ENCODE data around the gene JMJD8. TPM values are rescaled to one million over a fixed set of nuclear protein-coding genes. Genes with fewer than 3 reads are reported as not detected.
A peak's percentile ranks its signal among the peaks of the same experiment; 100 is the strongest.
"Not testable (repeated sequence)": the region's sequence is repeated elsewhere in the genome, so short reads cannot be mapped to it uniquely, and the experiment has no call there.

Gene JMJD8
- total RNA-seq, 1 experiment from 2014 or later: 66.3 TPM

GRCh38 chr16:704047-704446, 19.9 kb upstream of the JMJD8 start:
- no peak overlapping the region for H3K4me3 ChIP-seq
- peaks cover 83% of the 10 kb centered on the region for H3K27me3 ChIP-seq
- H3K9me3 ChIP-seq: no peaks in the 10 kb centered on the region
- H3K36me3 ChIP-seq: no peaks in the 10 kb centered on the region
- no peak for DNase-seq

GRCh38 chr16:703406-703805, 19.3 kb upstream of the JMJD8 start:
- H3K36me3 ChIP-seq: no peaks in the 10 kb centered on the region
- no peak for DNase-seq
- no peaks in the 10 kb centered on the region for H3K9me3 ChIP-seq
- peaks cover 81% of the 10 kb centered on the region for H3K27me3 ChIP-seq
- H3K4me3 ChIP-seq: no peak overlapping the region

GRCh38 chr16:702341-702740, 18.2 kb upstream of the JMJD8 start:
- Histone ChIP-seq H3K36me3 (no peaks in the 10 kb centered on the region), H3K27me3 (peaks cover 79% of the 10 kb centered on the region), H3K4me3 (no peak overlapping the region), H3K9me3 (no peaks in the 10 kb centered on the region)
- no peak for DNase-seq

- DNase-seq: no peak
- H3K9me3 ChIP-seq: no peaks in the 10 kb centered on the region
- H3K36me3 ChIP-seq: no peaks in the 10 kb centered on the region
- no peak overlapping the region for H3K4me3 ChIP-seq
- peaks cover 70% of the 10 kb centered on the region for H3K27me3 ChIP-seq
Measured at GRCh38 chr16:700684-701584, 16.8 kb upstream of the JMJD8 start.

- no peaks in the 10 kb centered on the region for H3K9me3 ChIP-seq
- H3K4me3 ChIP-seq: no peak overlapping the region
- H3K27me3 ChIP-seq: peaks cover 78% of the 10 kb centered on the region
Measured at GRCh38 chr16:698911-699671, 15.0 kb upstream of the JMJD8 start.

GRCh38 chr16:695355-696089, 11.4 kb upstream of the JMJD8 start:
- DNase-seq: no peak
- no peaks in the 10 kb centered on the region for H3K36me3 ChIP-seq
- peaks cover 54% of the 10 kb centered on the region for H3K27me3 ChIP-seq
- H3K9me3 ChIP-seq: no peaks in the 10 kb centered on the region
- no peak overlapping the region for H3K4me3 ChIP-seq

More at GRCh38 chr16:698911-699671, 15.0 kb upstream of the JMJD8 start:
- H3K36me3 ChIP-seq: no peaks in the 10 kb centered on the region
- no peak for DNase-seq

- no peak for DNase-seq
- Histone ChIP-seq H3K4me3 (no peak overlapping the region), H3K36me3 (no peaks in the 10 kb centered on the region), H3K9me3 (no peaks in the 10 kb centered on the region), H3K27me3 (peaks cover 48% of the 10 kb centered on the region)
Measured at GRCh38 chr16:694863-695354, 10.8 kb upstream of the JMJD8 start.

GRCh38 chr16:694187-694862, 10.2 kb upstream of the JMJD8 start:
- no peak for DNase-seq
- Histone ChIP-seq H3K4me3 (no peak overlapping the region), H3K9me3 (no peaks in the 10 kb centered on the region), H3K36me3 (no peaks in the 10 kb centered on the region), H3K27me3 (peaks cover 44% of the 10 kb centered on the region)

GRCh38 chr16:693766-694165, 9.6 kb upstream of the JMJD8 start:
- Histone ChIP-seq H3K27me3 (peaks cover 39% of the 10 kb centered on the region), H3K9me3 (no peaks in the 10 kb centered on the region), H3K4me3 (no peak overlapping the region), H3K36me3 (no peaks in the 10 kb centered on the region)
- DNase-seq: no peak

GRCh38 chr16:693364-693763, 9.2 kb upstream of the JMJD8 start:
- H3K36me3 ChIP-seq: peaks cover 2% of the 10 kb centered on the region; the same call in 1 of the 2 replicates
- peaks cover 36% of the 10 kb centered on the region for H3K27me3 ChIP-seq
- no peak overlapping the region for H3K4me3 ChIP-seq

GRCh38 chr16:692356-693108, 8.4 kb upstream of the JMJD8 start:
- Histone ChIP-seq H3K27me3 (peaks cover 34% of the 10 kb centered on the region), H3K9me3 (no peaks in the 10 kb centered on the region), H3K36me3 (peaks cover 7% of the 10 kb centered on the region; the same call in 1 of the 2 replicates), H3K4me3 (no peak overlapping the region)
- DNase-seq: no peak

More at GRCh38 chr16:693364-693763, 9.2 kb upstream of the JMJD8 start:
- H3K9me3 ChIP-seq: no peaks in the 10 kb centered on the region
- DNase-seq: no peak

- not testable (repeated sequence) for H3K4me3 ChIP-seq, H3K9me3 ChIP-seq, DNase-seq
- Histone ChIP-seq H3K36me3 (peaks cover 20% of the 10 kb centered on the region), H3K27me3 (peaks cover 31% of the 10 kb centered on the region)
Measured at GRCh38 chr16:691242-691641, 7.1 kb upstream of the JMJD8 start.

GRCh38 chr16:689175-689897, 5.2 kb upstream of the JMJD8 start:
- H3K27me3 ChIP-seq: peaks cover 13% of the 10 kb centered on the region; the same call in 1 of the 2 replicates
- peak overlapping the region; percentile 97 for H3K4me3 ChIP-seq
- no peaks in the 10 kb centered on the region for H3K9me3 ChIP-seq
- H3K36me3 ChIP-seq: peaks cover 35% of the 10 kb centered on the region
- DNase-seq: no peak

GRCh38 chr16:687499-687898, 3.4 kb upstream of the JMJD8 start:
- peaks cover 46% of the 10 kb centered on the region for H3K36me3 ChIP-seq
- H3K9me3 ChIP-seq: no peaks in the 10 kb centered on the region

More at GRCh38 chr16:687499-687898, 3.4 kb upstream of the JMJD8 start:
- no peak overlapping the region for H3K4me3 ChIP-seq
- H3K27me3 ChIP-seq: peaks cover under 1% of the 10 kb centered on the region; the same call in 1 of the 2 replicates
- no peak for DNase-seq
